HepG2 (cell line): ENCODE data around the gene ZFHX3. TPM values are rescaled to one million over a fixed set of nuclear protein-coding genes. Genes with fewer than 3 reads are reported as not detected.

ENCODE experiments used
- ATAC-seq: fragments of 200-7000 bp; cut with Tn5 transposase; 3 replicates; pipeline ENCODE4 v1.9.1; 2020; ENCODE audit warnings: mild to moderate bottlenecking, moderate library complexity
- BruUV-seq: library from RNA; stranded (reverse); fragments of 400-500 nt; replicated peaks from 2 replicates; lab custom pipeline; 2021; lab: Mats Ljungman, UMichigan
- CTCF ChIA-PET: fragments of 300-600 bp; formaldehyde crosslinking; extraction: SDS; loops from one replicate; lab custom pipeline; 2021; ENCODE audit warnings: low total read pairs, inconsistent platforms, low intra/inter-chr PET ratio; lab: Yijun Ruan, JAX
- POLR2A ChIA-PET: fragments of 350-600 bp; sonication (Branson Sonifier 250); formaldehyde crosslinking; loops from one replicate; lab custom pipeline; 2020; ENCODE audit warnings: antibody characterized with exemption, inconsistent platforms; lab: Yijun Ruan, JAX
- DNase-seq: peaks from one replicate; pipeline ENCODE4 v3.0.0-alpha.2; 2015; ENCODE audit warnings: low spot score
- FAIRE-seq: peaks from 3 replicates; lab custom pipeline; 2011; peaks lifted over from hg19 to GRCh38; lab: Jason Lieb, UNC
- H2AFZ ChIP-seq: one replicate; pipeline ENCODE4 v1.6.1; 2011; ENCODE audit warnings: low read length, inconsistent platforms
- H3K27ac ChIP-seq: fragments of 300-600 bp; 3 replicates; pipeline ENCODE4 v1.8.0; 2011; ENCODE audit warnings: mixed run types, mild to moderate bottlenecking, mixed read lengths, low read length, inconsistent platforms; ENCODE audit not compliant: insufficient read depth; ENCODE audit errors: extremely low read length
- H3K27me3 ChIP-seq, 2 experiments: fragments of 200-600 bp in 1 of 2; 2 replicates in 1 of 2; 3 replicates in 1 of 2; pipeline versions ENCODE4 v1.6.0 to v1.8.0; 2011; ENCODE audit warnings: low read length in 2 of 2, mild to moderate bottlenecking in 2 of 2, moderate library complexity in 2 of 2, inconsistent platforms in 1 of 2; ENCODE audit not compliant: insufficient read depth in 2 of 2, control insufficient read depth in 1 of 2
- H3K36me3 ChIP-seq, 2 experiments: fragments of 200-600 bp in 1 of 2; replicated peaks in 1 of 2; 2 replicates in 1 of 2; 3 replicates in 1 of 2; pipeline versions ENCODE4 v1.5.1 to v1.8.0; 2011; ENCODE audit warnings: low read length in 2 of 2, inconsistent platforms in 1 of 2; ENCODE audit not compliant: insufficient read depth in 2 of 2, control insufficient read depth in 1 of 2
- H3K4me1 ChIP-seq: 2 replicates; pipeline ENCODE4 v1.5.1; 2012; ENCODE audit warnings: low read length, inconsistent platforms; ENCODE audit not compliant: insufficient read depth
- H3K4me2 ChIP-seq: 2 replicates; pipeline ENCODE4 v1.6.0; 2011; ENCODE audit warnings: low read depth, low read length, inconsistent platforms
- H3K4me3 ChIP-seq, 3 experiments: fragments of 200-600 bp in 1 of 3; sonication (generic), shearing (Covaris generic) in 1 of 3; replicated peaks in 1 of 3; 2 replicates each; pipeline ENCODE4 v1.5.1; 2011 to 2016; ENCODE audit warnings: low read length in 3 of 3, inconsistent platforms in 2 of 3, low read depth in 2 of 3, mild to moderate bottlenecking in 2 of 3, control low read depth in 1 of 3, mixed read lengths in 1 of 3; ENCODE audit not compliant: insufficient read depth in 1 of 3
- H3K79me2 ChIP-seq: one replicate; pipeline ENCODE4 v1.6.1; 2011; ENCODE audit warnings: low read length, inconsistent platforms; ENCODE audit not compliant: insufficient read depth
- H3K9ac ChIP-seq: 2 replicates; pipeline ENCODE4 v1.6.0; 2011; ENCODE audit warnings: mild to moderate bottlenecking, low read depth, low read length, inconsistent platforms; ENCODE audit not compliant: insufficient read depth
- H3K9me3 ChIP-seq: 2 replicates; pipeline ENCODE4 v1.5.1; 2012; ENCODE audit warnings: mild to moderate bottlenecking, low read length
- H4K20me1 ChIP-seq: 2 replicates; pipeline ENCODE4 v1.6.0; 2011; ENCODE audit warnings: inconsistent platforms, mild to moderate bottlenecking, low read length, moderate library complexity; ENCODE audit not compliant: insufficient read depth
- ATM ChIP-seq: fragments of 450-650 bp; IDR thresholded peaks from 2 replicates; pipeline ENCODE4 v1.7.1; 2017; ENCODE audit warnings: mild to moderate bottlenecking, borderline replicate concordance
- GZF1 ChIP-seq: sonication (generic); formaldehyde crosslinking; IDR thresholded peaks from 2 replicates; pipeline ENCODE4 v1.5.1; 2020; ENCODE audit warnings: mild to moderate bottlenecking, missing genetic modification reagents
- HDAC1 ChIP-seq: sonication (generic); formaldehyde crosslinking; IDR thresholded peaks from 2 replicates; pipeline ENCODE4 v1.5.1; 2020; ENCODE audit warnings: mild to moderate bottlenecking, missing genetic modification reagents
- HMG20A ChIP-seq: IDR thresholded peaks from 2 replicates; pipeline ENCODE4 v1.6.1; 2016; ENCODE audit warnings: borderline replicate concordance
- HNF4G ChIP-seq, 2 experiments: sonication (generic) in 1 of 2; formaldehyde crosslinking in 1 of 2; IDR thresholded peaks; 2 replicates each; pipeline versions ENCODE4 v1.4.0 to v1.6.1; 2011 to 2020; ENCODE audit warnings: borderline replicate concordance in 2 of 2, low read depth in 2 of 2, mild to moderate bottlenecking in 2 of 2, low read length in 1 of 2, missing genetic modification reagents in 1 of 2, moderate library complexity in 1 of 2
- KLF9 ChIP-seq: IDR thresholded peaks from 2 replicates; pipeline ENCODE4 v1.6.1; 2016; ENCODE audit warnings: low read depth
- PHF20 ChIP-seq: sonication (generic); formaldehyde crosslinking; IDR thresholded peaks from 2 replicates; pipeline ENCODE4 v1.5.0; 2020; ENCODE audit warnings: mild to moderate bottlenecking, missing genetic modification reagents
- PLRG1 ChIP-seq: fragments of 450-650 bp; conservative IDR thresholded peaks from 2 replicates; pipeline ENCODE4 v1.6.1; 2016
- ZFP36L1 ChIP-seq: sonication (generic); formaldehyde crosslinking; IDR thresholded peaks from 2 replicates; pipeline ENCODE4 v1.8.0; 2022; ENCODE audit warnings: mild to moderate bottlenecking, missing genetic modification reagents, moderate library complexity
- ZNF24 ChIP-seq: fragments of 450-650 bp; IDR thresholded peaks from 2 replicates; pipeline ENCODE4 v1.6.1; 2017; ENCODE audit warnings: antibody characterized with exemption, mild to moderate bottlenecking
- ZNF253 ChIP-seq: sonication (generic); formaldehyde crosslinking; IDR thresholded peaks from 2 replicates; pipeline ENCODE4 v1.8.0; 2022; ENCODE audit warnings: mild to moderate bottlenecking, missing genetic modification reagents, borderline replicate concordance
- ZNF652 ChIP-seq: IDR thresholded peaks from 2 replicates; pipeline ENCODE4 v1.6.1; 2016; ENCODE audit warnings: low read depth, borderline replicate concordance
- ZNF850 ChIP-seq: sonication (generic); formaldehyde crosslinking; conservative IDR thresholded peaks from 2 replicates; pipeline ENCODE4 v1.9.0; 2021; ENCODE audit warnings: mild to moderate bottlenecking, missing genetic modification reagents
- WGBS: methylation state at CpG from one replicate; pipeline ENCODE4 v1.1.6; 2017; ENCODE audit warnings: low lambda C conversion rate; 5-methylcytosine and 5-hydroxymethylcytosine counted together
- in situ Hi-C: cut with HindIII; loops from 2 replicates; pipeline ENCODE4 v1.10.0; 2017; ENCODE audit warnings: low pct_unique_long_range_greater_than_20kb; ENCODE audit not compliant: extremely low pct_ligation_motif_present
- intact Hi-C: fragments of 100-400 bp; cut with micrococcal nuclease; formaldehyde crosslinking; loops from one replicate; pipeline ENCODE4 v1.10.0; 2022; ENCODE audit not compliant: unreplicated experiment
- polyA plus RNA-seq, 8 experiments: library from polyadenylated mRNA; depleted of rRNA in 3 of 8; stranded (reverse) in 7 of 8; unstranded in 1 of 8; fragments of >200 nt; fragmentation: Illumina TruSeq in 4 of 8; extraction: Trizol in 4 of 8; gene quantifications; 2 replicates each; pipeline versions ENCODE4 v1.2.1 to v1.2.3, GENCODE V29; 2011 to 2016; ENCODE audit warnings: low read depth in 4 of 8, missing spikeins in 1 of 8, mixed read lengths in 1 of 8; ENCODE audit not compliant: insufficient read depth in 1 of 8
- total RNA-seq, 5 experiments: library from RNA; depleted of rRNA; stranded (reverse); fragments of >200 nt; fragmentation: Illumina TruSeq; extraction: Trizol; gene quantifications; 2 replicates each; pipeline ENCODE4 v1.2.3, GENCODE V29; 2016; ENCODE audit warnings: low read depth in 1 of 5
- TF ChIP-seq, protein P1 (sequence below): IDR thresholded peaks from 2 replicates; pipeline ENCODE4 v1.6.1; 2016; ENCODE audit warnings: missing compliant biosample characterization, missing genetic modification reagents, borderline replicate concordance
- TF ChIP-seq, protein P2 (sequence below): sonication (generic); formaldehyde crosslinking; conservative IDR thresholded peaks from 2 replicates; pipeline ENCODE4 v1.4.0; 2020; ENCODE audit warnings: missing genetic modification reagents
- TF ChIP-seq, protein P3 (sequence below): IDR thresholded peaks from 2 replicates; pipeline ENCODE4 v1.6.1; 2012; ENCODE audit warnings: inconsistent platforms

The ZFHX3 gene
- total and polyA plus RNA-seq, 2 of the 13 experiments (the other 11 are each of a cell fraction or from before 2014, with no cell fraction given), result 5.0 to 6.0 TPM

- Histone ChIP-seq H3K4me1 (peaks cover 7% of the 10 kb centered on the region; the same call in 1 of the 2 replicates), H3K9me3 (no peaks in the 10 kb centered on the region), H3K4me2 (no peak overlapping the region), H2AFZ (no peak overlapping the region), H3K9ac (no peak overlapping the region), H3K27ac (no peak overlapping the region), H3K27me3 (no peaks in the 10 kb centered on the region), H3K79me2 (no peaks in the 10 kb centered on the region), H3K36me3 (peaks cover 8 to 28% of the 10 kb centered on the region in 2 experiments), H4K20me1 (no peaks in the 10 kb centered on the region; the same call in 1 of the 2 replicates), H3K4me3 (no peak overlapping the region)
- DNase-seq (no peak), FAIRE-seq (no peak), ATAC-seq (no peak)
- no peak for TF ChIP-seq ZNF652 (CRISPR knock-in tag)
- TF ChIP-seq PHF20 (CRISPR knock-in tag), result no peak
- TF ChIP-seq ZNF24, result no peak
- no peak for TF ChIP-seq HMG20A (CRISPR knock-in tag)
- TF ChIP-seq, protein P1, sequence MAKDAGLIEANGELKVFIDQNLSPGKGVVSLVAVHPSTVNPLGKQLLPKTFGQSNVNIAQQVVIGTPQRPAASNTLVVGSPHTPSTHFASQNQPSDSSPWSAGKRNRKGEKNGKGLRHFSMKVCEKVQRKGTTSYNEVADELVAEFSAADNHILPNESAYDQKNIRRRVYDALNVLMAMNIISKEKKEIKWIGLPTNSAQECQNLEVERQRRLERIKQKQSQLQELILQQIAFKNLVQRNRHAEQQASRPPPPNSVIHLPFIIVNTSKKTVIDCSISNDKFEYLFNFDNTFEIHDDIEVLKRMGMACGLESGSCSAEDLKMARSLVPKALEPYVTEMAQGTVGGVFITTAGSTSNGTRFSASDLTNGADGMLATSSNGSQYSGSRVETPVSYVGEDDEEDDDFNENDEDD, result no peak
- 0 out of 2 replicates have a peak, but pooled peaks have one; percentile 10 for TF ChIP-seq HDAC1 (CRISPR knock-in tag)
- intact Hi-C loops (no loop called here), in situ Hi-C loops (no loop called here)
- ChIA-PET POLR2A (no interaction called here), CTCF (no interaction called here)
- no TSS peak for BruUV-seq
Observed at GRCh38 chr16:72862090-72862489, 185.8 kb downstream of the ZFHX3 start.

- no peaks in the 10 kb centered on the region for H3K79me2 ChIP-seq
- no peak for FAIRE-seq
- H2AFZ ChIP-seq, result no peak overlapping the region
- H4K20me1 ChIP-seq, result no peaks in the 10 kb centered on the region; the same call in 1 of the 2 replicates
- ChIA-PET CTCF (no interaction called here), POLR2A (no interaction called here)
- H3K9me3 ChIP-seq, result no peaks in the 10 kb centered on the region
- no peak for DNase-seq
- intact Hi-C loops (no loop called here), in situ Hi-C loops (no loop called here)
- peaks cover 10 to 22% of the 10 kb centered on the region in 2 experiments for H3K36me3 ChIP-seq
- no TSS peak for BruUV-seq
- H3K4me2 ChIP-seq, result no peak overlapping the region
- H3K27me3 ChIP-seq, result no peaks in the 10 kb centered on the region
- ATAC-seq, result no peak
- WGBS, result 97% methylated on average over 14 of the region's 14 CpGs
- no peak overlapping the region for H3K4me3 ChIP-seq
- H3K27ac ChIP-seq, result no peak overlapping the region
- H3K4me1 ChIP-seq, result peaks cover 7% of the 10 kb centered on the region; the same call in 1 of the 2 replicates
- TF ChIP-seq ATM (no peak), ZNF850 (CRISPR knock-in tag) (no peak), HNF4G (IDR thresholded peaks at IDR 0.05; ENCODE audit: borderline replicate concordance, low read depth, low read length) (no peak), HNF4G (CRISPR knock-in tag; IDR thresholded peaks at IDR 0.05; ENCODE audit: borderline replicate concordance, low read depth) (no peak), ZNF253 (CRISPR knock-in tag) (no peak), GZF1 (CRISPR knock-in tag) (no peak), ZFP36L1 (no peak), KLF9 (CRISPR knock-in tag) (no peak), PLRG1 (no peak)
- TF ChIP-seq, protein P2, sequence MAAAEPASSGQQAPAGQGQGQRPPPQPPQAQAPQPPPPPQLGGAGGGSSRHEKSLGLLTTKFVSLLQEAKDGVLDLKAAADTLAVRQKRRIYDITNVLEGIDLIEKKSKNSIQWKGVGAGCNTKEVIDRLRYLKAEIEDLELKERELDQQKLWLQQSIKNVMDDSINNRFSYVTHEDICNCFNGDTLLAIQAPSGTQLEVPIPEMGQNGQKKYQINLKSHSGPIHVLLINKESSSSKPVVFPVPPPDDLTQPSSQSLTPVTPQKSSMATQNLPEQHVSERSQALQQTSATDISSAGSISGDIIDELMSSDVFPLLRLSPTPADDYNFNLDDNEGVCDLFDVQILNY (CRISPR knock-in tag), result no peak
- TF ChIP-seq, protein P3, sequence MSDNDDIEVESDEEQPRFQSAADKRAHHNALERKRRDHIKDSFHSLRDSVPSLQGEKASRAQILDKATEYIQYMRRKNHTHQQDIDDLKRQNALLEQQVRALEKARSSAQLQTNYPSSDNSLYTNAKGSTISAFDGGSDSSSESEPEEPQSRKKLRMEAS, result no peak
- no peak overlapping the region for H3K9ac ChIP-seq
Observed at GRCh38 chr16:72860726-72861562, 187.0 kb downstream of the ZFHX3 start.
